GM12878 (cell line): ENCODE data around the gene MLN. TPM values are rescaled to one million over a fixed set of nuclear protein-coding genes. Genes with fewer than 3 reads are reported as not detected.

Source experiments
- ATAC-seq: fragments of 200-7000 bp; cut with Tn5 transposase; 3 replicates; pipeline ENCODE4 v1.9.1; 2020; ENCODE audit warnings: mild to moderate bottlenecking, moderate library complexity
- BruUV-seq: library from RNA; stranded (reverse); fragments of 400-500 nt; replicated peaks from 2 replicates; lab custom pipeline; 2021; lab: Mats Ljungman, UMichigan
- CTCF ChIA-PET: fragments of 300-600 bp; sonication (Branson Sonifier 250); formaldehyde crosslinking; extraction: SDS; loops from one replicate; lab custom pipeline; 2021; ENCODE audit warnings: inconsistent platforms; lab: Yijun Ruan, JAX
- POLR2A ChIA-PET: fragments of 350-600 bp; formaldehyde crosslinking; extraction: SDS; loops from one replicate; lab custom pipeline; 2021; ENCODE audit warnings: inconsistent platforms; lab: Charles Lee
- RAD21 ChIA-PET: fragments of 300-600 bp; sonication (Branson Sonifier 250); formaldehyde crosslinking; loops from one replicate; lab custom pipeline; 2023; ENCODE audit warnings: antibody characterized with exemption; ENCODE audit not compliant: unreplicated experiment; lab: Charles Lee
- SMC1A ChIA-PET: fragments of 300-600 bp; sonication (Branson Sonifier 250); formaldehyde crosslinking; loops from one replicate; lab custom pipeline; 2023; ENCODE audit not compliant: unreplicated experiment, uncharacterized antibody; lab: Charles Lee
- DNase-seq: peaks from one replicate; pipeline ENCODE4 v3.0.0-alpha.2; 2011; ENCODE audit warnings: low read depth, low spot score
- FAIRE-seq: peaks from 3 replicates; lab custom pipeline; 2011; peaks lifted over from hg19 to GRCh38; lab: Jason Lieb, UNC
- H2AFZ ChIP-seq: 2 replicates; pipeline ENCODE4 v1.6.0; 2011; ENCODE audit warnings: low read depth, low read length, control low read depth; ENCODE audit not compliant: control insufficient read depth
- H3K27ac ChIP-seq: 2 replicates; pipeline ENCODE4 v1.5.1; 2011; ENCODE audit warnings: control low read depth; ENCODE audit not compliant: control insufficient read depth, insufficient read depth
- H3K27me3 ChIP-seq, 2 experiments: replicated peaks in 1 of 2; 2 replicates each; pipeline versions ENCODE4 v1.6.0 to v1.6.1; 2011; ENCODE audit warnings: low read length in 1 of 2; ENCODE audit not compliant: control insufficient read depth in 2 of 2, insufficient read depth in 2 of 2
- H3K36me3 ChIP-seq, 2 experiments: 2 replicates each; pipeline ENCODE4 v1.5.1; 2011; ENCODE audit warnings: low read length in 1 of 2; ENCODE audit not compliant: control insufficient read depth in 2 of 2, insufficient read depth in 2 of 2
- H3K4me1 ChIP-seq: 2 replicates; pipeline ENCODE4 v1.6.1; 2011; ENCODE audit warnings: mild to moderate bottlenecking, low read length, moderate library complexity, mixed read lengths; ENCODE audit not compliant: control insufficient read depth, insufficient read depth
- H3K4me2 ChIP-seq: 2 replicates; pipeline ENCODE4 v1.6.0; 2011; ENCODE audit warnings: control low read depth; ENCODE audit not compliant: control insufficient read depth, insufficient read depth
- H3K4me3 ChIP-seq: fragments of 200-600 bp; sonication (generic); 2 replicates; pipeline ENCODE4 v1.5.1; 2016
- H3K79me2 ChIP-seq: 2 replicates; pipeline ENCODE4 v1.6.0; 2011; ENCODE audit warnings: low read length; ENCODE audit not compliant: control insufficient read depth, insufficient read depth
- H3K9ac ChIP-seq: 2 replicates; pipeline ENCODE4 v1.8.0; 2011; ENCODE audit warnings: low read length, control low read depth, mixed read lengths; ENCODE audit not compliant: control insufficient read depth, insufficient read depth
- H3K9me3 ChIP-seq: replicated peaks from 3 replicates; pipeline ENCODE4 v1.5.1; 2011; ENCODE audit warnings: mild to moderate bottlenecking, low read length; ENCODE audit not compliant: control insufficient read depth, insufficient read depth
- H4K20me1 ChIP-seq: 2 replicates; pipeline ENCODE4 v1.6.0; 2011; ENCODE audit not compliant: control insufficient read depth, insufficient read depth
- BACH1 ChIP-seq: fragments of 450-650 bp; IDR thresholded peaks from 2 replicates; pipeline ENCODE4 v1.6.1; 2017; ENCODE audit warnings: mild to moderate bottlenecking, borderline replicate concordance
- BHLHE40 ChIP-seq, 2 experiments: fragments of 450-650 bp in 1 of 2; IDR thresholded peaks; 2 replicates each; pipeline ENCODE4 v1.6.1; 2011 to 2017; ENCODE audit warnings: low read depth in 2 of 2, borderline replicate concordance in 1 of 2, improper control_type of control experiment in 1 of 2, low read length in 1 of 2, mild to moderate bottlenecking in 1 of 2
- BRCA1 ChIP-seq: IDR thresholded peaks from 2 replicates; pipeline ENCODE4 v1.6.1; 2011; ENCODE audit warnings: low read depth, low read length, improper control_type of control experiment
- CHD1 ChIP-seq: IDR thresholded peaks from 2 replicates; pipeline ENCODE4 v1.6.1; 2012; ENCODE audit warnings: low read depth, low read length, improper control_type of control experiment
- EZH2 ChIP-seq: IDR thresholded peaks from 2 replicates; pipeline ENCODE4 v1.6.1; 2012; ENCODE audit warnings: low read depth, mild to moderate bottlenecking, control low read depth, inconsistent platforms, low read length, borderline replicate concordance; ENCODE audit not compliant: control insufficient read depth
- GABPA ChIP-seq: IDR thresholded peaks from 2 replicates; pipeline ENCODE4 v1.6.1; 2014; ENCODE audit warnings: antibody characterized with exemption, low read depth, mild to moderate bottlenecking, inconsistent platforms
- LARP7 ChIP-seq: fragments of 450-650 bp; IDR thresholded peaks from 2 replicates; pipeline ENCODE4 v1.6.1; 2017; ENCODE audit warnings: mild to moderate bottlenecking
- NR2C1 ChIP-seq: fragments of 450-650 bp; IDR thresholded peaks from 2 replicates; pipeline ENCODE4 v1.6.1; 2017; ENCODE audit warnings: antibody characterized with exemption, mild to moderate bottlenecking, moderate library complexity
- SREBF1 ChIP-seq: IDR thresholded peaks from 2 replicates; pipeline ENCODE4 v1.6.1; 2012; ENCODE audit warnings: mild to moderate bottlenecking, low read length
- STAT3 ChIP-seq: IDR thresholded peaks from 2 replicates; pipeline ENCODE4 v1.6.1; 2011; ENCODE audit warnings: low read depth, low read length, improper control_type of control experiment
- TCF7 ChIP-seq: IDR thresholded peaks from 2 replicates; pipeline ENCODE4 v1.6.1; 2014; ENCODE audit warnings: antibody characterized with exemption, borderline replicate concordance
- ZBED1 ChIP-seq: IDR thresholded peaks from 2 replicates; pipeline ENCODE4 v1.6.1; 2016; ENCODE audit warnings: borderline replicate concordance
- WGBS: methylation state at CpG from one replicate; pipeline ENCODE4 v1.1.6; 2016; ENCODE audit warnings: low lambda C conversion rate; ENCODE audit not compliant: insufficient replicate concordance, insufficient coverage; ENCODE audit errors: missing lambda C conversion rate; 5-methylcytosine and 5-hydroxymethylcytosine counted together
- in situ Hi-C: fragments of 300-500 bp; cut with MboI; formaldehyde crosslinking; loops from 9 replicates; pipeline ENCODE4 v1.14.3; 2018; ENCODE audit warnings: mixed read lengths
- intact Hi-C: fragments of 100-400 bp; cut with micrococcal nuclease; formaldehyde crosslinking; loops from one replicate; pipeline ENCODE4 v1.14.2; 2022; ENCODE audit not compliant: unreplicated experiment
- polyA plus RNA-seq, 11 experiments: library from polyadenylated mRNA; depleted of rRNA in 4 of 11; unstranded in 6 of 11; stranded (reverse) in 5 of 11; fragments of >200 nt; fragmentation: Nextera tagmentation in 4 of 11; fragmentation: Illumina TruSeq in 1 of 11; extraction: Ambion mirVana in 4 of 11; extraction: Trizol in 1 of 11; gene quantifications; 1 replicate in 1 of 11; 2 replicates in 10 of 11; pipeline versions ENCODE4 v1.2.1 to v1.2.3, GENCODE V29; 2011 to 2016; ENCODE audit warnings: inconsistent platforms in 2 of 11, missing spikeins in 2 of 11, low read depth in 1 of 11
- total RNA-seq, 4 experiments: library from RNA; depleted of rRNA in 3 of 4; stranded (reverse); fragments of >200 nt in 3 of 4; fragmentation: Illumina TruSeq in 1 of 4; extraction: Trizol in 1 of 4; gene quantifications; 2 replicates each; pipeline versions ENCODE4 v1.2.1 to v1.2.3, GENCODE V29; 2013 to 2021
- TF ChIP-seq, protein P1 (sequence below): fragments of 450-650 bp; IDR thresholded peaks from 2 replicates; pipeline ENCODE4 v1.6.1; 2018; ENCODE audit warnings: mild to moderate bottlenecking, low read depth, moderate library complexity; ENCODE audit not compliant: partially characterized antibody

The MLN gene
- total and polyA plus RNA-seq, 10 of the 15 experiments (the other 5 are each of a cell fraction or from before 2014, with no cell fraction given): not detected

DNA sequence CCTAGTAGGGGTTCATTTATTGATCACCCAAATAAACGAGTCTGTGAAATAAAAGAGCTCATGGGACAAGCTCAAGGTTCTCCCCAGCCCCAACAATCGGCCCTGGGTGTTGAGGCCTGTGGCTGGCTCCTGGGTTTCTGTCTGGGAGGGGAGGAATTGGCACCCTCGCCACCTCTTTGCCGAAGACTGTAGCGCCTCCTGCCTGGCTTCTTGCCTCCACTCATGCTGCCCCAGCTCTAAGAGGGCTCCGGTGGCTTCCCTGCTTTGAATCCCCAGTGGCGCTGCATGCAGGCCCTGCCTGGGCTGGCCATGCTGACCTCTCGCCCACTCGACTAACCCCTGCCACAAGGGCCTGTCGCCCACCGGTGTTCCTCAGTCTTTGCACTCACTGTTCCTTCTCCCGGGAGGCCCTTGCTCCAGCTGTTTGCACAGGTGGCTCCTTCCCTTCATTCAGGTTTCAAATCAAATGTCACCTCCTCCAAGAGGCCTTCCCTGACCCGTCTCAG is 5.4 kb downstream of the MLN start:
- POLR2A ChIA-PET: no interaction called here
- Histone ChIP-seq H3K79me2 (no peaks in the 10 kb centered on the region), H2AFZ (no peak overlapping the region), H4K20me1 (no peaks in the 10 kb centered on the region), H3K9ac (no peak overlapping the region), H3K9me3 (no peaks in the 10 kb centered on the region), H3K27ac (no peak overlapping the region), H3K4me2 (no peak overlapping the region), H3K27me3 (peaks cover 0 to 6% of the 10 kb centered on the region in 2 experiments), H3K36me3 (no peaks in the 10 kb centered on the region), H3K4me3 (no peak overlapping the region), H3K4me1 (no peaks in the 10 kb centered on the region)
- CTCF ChIA-PET: interaction anchor here (1.1 kb wide), 1 partner anchor 229 kb away, joined by 4 read pairs; no protein-coding TSS in a partner anchor
- ATAC-seq: no peak
- intact Hi-C loops: no loop called here
- no TSS peak for BruUV-seq
- FAIRE-seq: no peak
- in situ Hi-C loops: no loop called here
- WGBS: 58% methylated on average over 13 of the region's 13 CpGs
- TF ChIP-seq CHD1 (no peak), TCF7 (no peak), BRCA1 (no peak), BACH1 (no peak), NR2C1 (no peak), GABPA (no peak), BHLHE40 (IDR thresholded peaks at IDR 0.05; ENCODE audit: borderline replicate concordance in 1 of 2, low read depth in 2 of 2, low read length in 1 of 2) (no peak), SREBF1 (no peak), ZBED1 (no peak), EZH2 (no peak), LARP7 (no peak), STAT3 (no peak)
- TF ChIP-seq, protein P1, sequence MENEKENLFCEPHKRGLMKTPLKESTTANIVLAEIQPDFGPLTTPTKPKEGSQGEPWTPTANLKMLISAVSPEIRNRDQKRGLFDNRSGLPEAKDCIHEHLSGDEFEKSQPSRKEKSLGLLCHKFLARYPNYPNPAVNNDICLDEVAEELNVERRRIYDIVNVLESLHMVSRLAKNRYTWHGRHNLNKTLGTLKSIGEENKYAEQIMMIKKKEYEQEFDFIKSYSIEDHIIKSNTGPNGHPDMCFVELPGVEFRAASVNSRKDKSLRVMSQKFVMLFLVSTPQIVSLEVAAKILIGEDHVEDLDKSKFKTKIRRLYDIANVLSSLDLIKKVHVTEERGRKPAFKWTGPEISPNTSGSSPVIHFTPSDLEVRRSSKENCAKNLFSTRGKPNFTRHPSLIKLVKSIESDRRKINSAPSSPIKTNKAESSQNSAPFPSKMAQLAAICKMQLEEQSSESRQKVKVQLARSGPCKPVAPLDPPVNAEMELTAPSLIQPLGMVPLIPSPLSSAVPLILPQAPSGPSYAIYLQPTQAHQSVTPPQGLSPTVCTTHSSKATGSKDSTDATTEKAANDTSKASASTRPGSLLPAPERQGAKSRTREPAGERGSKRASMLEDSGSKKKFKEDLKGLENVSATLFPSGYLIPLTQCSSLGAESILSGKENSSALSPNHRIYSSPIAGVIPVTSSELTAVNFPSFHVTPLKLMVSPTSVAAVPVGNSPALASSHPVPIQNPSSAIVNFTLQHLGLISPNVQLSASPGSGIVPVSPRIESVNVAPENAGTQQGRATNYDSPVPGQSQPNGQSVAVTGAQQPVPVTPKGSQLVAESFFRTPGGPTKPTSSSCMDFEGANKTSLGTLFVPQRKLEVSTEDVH: no peak
- RAD21 ChIA-PET: no interaction called here
- SMC1A ChIA-PET: no interaction called here
- no peak for DNase-seq
